PC-9 (cell line): Measurements from ENCODE around the gene PRDM16. TPM values are rescaled to one million over a fixed set of nuclear protein-coding genes. Genes with fewer than 3 reads are reported as not detected.

Experiments used
- BruUV-seq: library from RNA; stranded (reverse); fragments of 400-500 nt; replicated peaks from 2 replicates; lab custom pipeline; 2021; lab: Mats Ljungman, UMichigan
- CTCF ChIA-PET: fragments of 300-600 bp; sonication (Branson Sonifier 250); formaldehyde crosslinking; loops from one replicate; lab custom pipeline; 2022; ENCODE audit warnings: antibody characterized with exemption; lab: Charles Lee
- POLR2A ChIA-PET: fragments of 300-600 bp; sonication (Branson Sonifier 250); formaldehyde crosslinking; loops from one replicate; lab custom pipeline; 2022; ENCODE audit warnings: antibody characterized with exemption; ENCODE audit not compliant: unreplicated experiment; lab: Charles Lee
- DNase-seq, 2 experiments: peaks; one replicate each; pipeline versions ENCODE4 v3.0.0 to v3.0.0-alpha.2; 2015 to 2022; ENCODE audit warnings: mixed read lengths in 1 of 2
- H2AFZ ChIP-seq: fragments of 200-600 bp; sonication (generic); 2 replicates; pipeline ENCODE4 v1.8.1; 2017; ENCODE audit warnings: antibody characterized with exemption
- H3F3A ChIP-seq: fragments of 200-600 bp; sonication (generic); 2 replicates; pipeline ENCODE4 v1.8.1; 2017; ENCODE audit warnings: antibody characterized with exemption, mild to moderate bottlenecking, low read depth; ENCODE audit not compliant: insufficient read depth
- H3K27ac ChIP-seq: fragments of 200-600 bp; sonication (generic); 2 replicates; pipeline ENCODE4 v1.6.1; 2016; ENCODE audit warnings: mixed run types
- H3K27me3 ChIP-seq: fragments of 200-600 bp; sonication (generic); 2 replicates; pipeline ENCODE4 v1.6.1; 2016; ENCODE audit warnings: low read depth, mixed run types; ENCODE audit not compliant: insufficient read depth
- H3K36me3 ChIP-seq: fragments of 200-600 bp; sonication (generic); 2 replicates; pipeline ENCODE4 v1.6.1; 2016; ENCODE audit warnings: low read depth, mixed run types
- H3K4me1 ChIP-seq: fragments of 200-600 bp; sonication (generic); replicated peaks from 2 replicates; pipeline ENCODE4 v1.6.1; 2016; ENCODE audit warnings: mixed run types; ENCODE audit not compliant: insufficient read depth
- H3K4me2 ChIP-seq: fragments of 200-600 bp; sonication (generic); 2 replicates; pipeline ENCODE4 v1.6.1; 2017; ENCODE audit warnings: mixed run types
- H3K4me3 ChIP-seq: fragments of 200-600 bp; sonication (generic); 2 replicates; pipeline ENCODE4 v1.6.1; 2016; ENCODE audit warnings: mixed run types
- H3K79me2 ChIP-seq: fragments of 200-600 bp; sonication (generic); 2 replicates; pipeline ENCODE4 v1.6.1; 2017; ENCODE audit warnings: low read depth, mixed run types
- H3K9me2 ChIP-seq: fragments of 200-600 bp; sonication (generic); 2 replicates; pipeline ENCODE4 v1.8.1; 2017; ENCODE audit warnings: mild to moderate bottlenecking; ENCODE audit not compliant: insufficient read depth
- H3K9me3 ChIP-seq: fragments of 200-600 bp; sonication (generic); 2 replicates; pipeline ENCODE4 v1.8.1; 2016; ENCODE audit warnings: low read depth; ENCODE audit not compliant: insufficient read depth
- H4K20me1 ChIP-seq: fragments of 200-600 bp; sonication (generic); 2 replicates; pipeline ENCODE4 v1.8.1; 2017; ENCODE audit not compliant: insufficient read depth
- CTCF ChIP-seq: fragments of 200-600 bp; sonication (generic); conservative IDR thresholded peaks from 2 replicates; pipeline ENCODE4 v1.6.1; 2017; ENCODE audit warnings: mixed run types, antibody characterized with exemption, mild to moderate bottlenecking, moderate library complexity
- EZH2 ChIP-seq: fragments of 200-600 bp; sonication (generic); IDR thresholded peaks from 2 replicates; pipeline ENCODE4 v1.8.0; 2017; ENCODE audit warnings: antibody characterized with exemption, low read depth
- intact Hi-C: fragments of 100-400 bp; cut with micrococcal nuclease; formaldehyde crosslinking; loops from one replicate; pipeline ENCODE4 v1.10.0; 2022; ENCODE audit not compliant: unreplicated experiment
- total RNA-seq: library from RNA; stranded (reverse); gene quantifications from 2 replicates; pipeline ENCODE4 v1.2.3, GENCODE V29; 2021

Gene PRDM16
- total RNA-seq, 1 experiment from 2014 or later: not detected

GRCh38 chr1:3257788-3258187 lies 188.8 kb downstream of the PRDM16 start:
- BruUV-seq: no TSS peak
- no peaks in the 10 kb centered on the region for H3K79me2 ChIP-seq
- H3K4me1 ChIP-seq: no peaks in the 10 kb centered on the region
- CTCF ChIA-PET: no interaction called here
- H3K36me3 ChIP-seq: no peaks in the 10 kb centered on the region
- H3K27me3 ChIP-seq: peaks cover 78% of the 10 kb centered on the region
- no peak for TF ChIP-seq EZH2
- no peak for TF ChIP-seq CTCF
- DNase-seq: no peak
- H3K9me2 ChIP-seq: no peaks in the 10 kb centered on the region
- no peak overlapping the region for H2AFZ ChIP-seq
- H4K20me1 ChIP-seq: no peaks in the 10 kb centered on the region
- intact Hi-C loops: no loop called here
- no peak overlapping the region for H3K27ac ChIP-seq
- no peak overlapping the region for H3K4me2 ChIP-seq
- no peak overlapping the region for H3K4me3 ChIP-seq
- POLR2A ChIA-PET: no interaction called here
- no peaks in the 10 kb centered on the region for H3K9me3 ChIP-seq
- no peaks in the 10 kb centered on the region for H3F3A ChIP-seq

GRCh38 chr1:3258386-3259003 lies 189.5 kb downstream of the PRDM16 start:
- CTCF ChIA-PET: no interaction called here
- no peaks in the 10 kb centered on the region for H3K36me3 ChIP-seq
- H3K4me2 ChIP-seq: no peak overlapping the region
- POLR2A ChIA-PET: no interaction called here
- TF ChIP-seq EZH2 (no peak), CTCF (no peak)
- H3F3A ChIP-seq: no peaks in the 10 kb centered on the region
- no peaks in the 10 kb centered on the region for H3K79me2 ChIP-seq
- H3K27ac ChIP-seq: no peak overlapping the region
- H3K4me3 ChIP-seq: no peak overlapping the region
- no peak overlapping the region for H2AFZ ChIP-seq
- no TSS peak for BruUV-seq
- intact Hi-C loops: no loop called here
- H3K9me3 ChIP-seq: no peaks in the 10 kb centered on the region
- no peak for DNase-seq
- H4K20me1 ChIP-seq: no peaks in the 10 kb centered on the region
- peaks cover 84% of the 10 kb centered on the region for H3K27me3 ChIP-seq
- no peaks in the 10 kb centered on the region for H3K4me1 ChIP-seq
- no peaks in the 10 kb centered on the region for H3K9me2 ChIP-seq

- H3K9me3 ChIP-seq: no peaks in the 10 kb centered on the region
- no peak overlapping the region for H3K4me3 ChIP-seq
- no peak for DNase-seq
- H3K36me3 ChIP-seq: no peaks in the 10 kb centered on the region
- H2AFZ ChIP-seq: no peak overlapping the region
- H3K9me2 ChIP-seq: no peaks in the 10 kb centered on the region
- H3K27ac ChIP-seq: no peak overlapping the region
- no TSS peak for BruUV-seq
- ChIA-PET POLR2A (no interaction called here), CTCF (no interaction called here)
- H3K27me3 ChIP-seq: peaks cover 90% of the 10 kb centered on the region
- TF ChIP-seq CTCF (no peak), EZH2 (no peak)
- H3K4me2 ChIP-seq: no peak overlapping the region
- no peaks in the 10 kb centered on the region for H3K4me1 ChIP-seq
- H3F3A ChIP-seq: no peaks in the 10 kb centered on the region
- no peaks in the 10 kb centered on the region for H3K79me2 ChIP-seq
- H4K20me1 ChIP-seq: no peaks in the 10 kb centered on the region
- intact Hi-C loops: no loop called here
Measured at GRCh38 chr1:3259020-3259419, 190.0 kb downstream of the PRDM16 start.
